Liver (tissue), 9 donors: ENCODE measurements around the gene BEAN1. TPM values are rescaled to one million over a fixed set of nuclear protein-coding genes. Genes with fewer than 3 reads are reported as not detected.

Experiments used
- DNase-seq: peaks from one replicate; pipeline ENCODE4 v3.0.0-alpha.2; 2017; ENCODE audit warnings: low spot score
- H3K27ac ChIP-seq, 2 donors: one replicate each; pipeline ENCODE4 v1.7.0; 2013; ENCODE audit warnings: inconsistent platforms in 2 of 2, low read length in 2 of 2, control low read depth in 1 of 2, low read depth in 1 of 2, mild to moderate bottlenecking in 1 of 2
- H3K27me3 ChIP-seq, 4 donors: one replicate each; pipeline versions ENCODE4 v1.6.1 to v1.7.0; 2013; ENCODE audit warnings: low read length in 3 of 4, inconsistent platforms in 1 of 4, mild to moderate bottlenecking in 1 of 4, moderate library complexity in 1 of 4; ENCODE audit not compliant: control insufficient read depth in 4 of 4, insufficient read depth in 4 of 4
- H3K36me3 ChIP-seq, 4 donors: one replicate each; pipeline versions ENCODE4 v1.6.1 to v1.7.0; 2013; ENCODE audit warnings: low read length in 3 of 4, mild to moderate bottlenecking in 3 of 4, low read depth in 1 of 4, moderate library complexity in 1 of 4; ENCODE audit not compliant: control insufficient read depth in 4 of 4, insufficient read depth in 3 of 4
- H3K4me1 ChIP-seq, 4 donors: one replicate each; pipeline versions ENCODE4 v1.6.1 to v1.7.0; 2013; ENCODE audit warnings: low read length in 3 of 4, mild to moderate bottlenecking in 3 of 4, moderate library complexity in 1 of 4; ENCODE audit not compliant: control insufficient read depth in 4 of 4, insufficient read depth in 4 of 4
- H3K4me3 ChIP-seq, 3 donors: one replicate each; pipeline versions ENCODE4 v1.6.1 to v1.7.0; 2013; ENCODE audit warnings: low read length in 3 of 3, control low read depth in 1 of 3, low read depth in 1 of 3, mild to moderate bottlenecking in 1 of 3
- H3K9ac ChIP-seq, 2 donors: one replicate each; pipeline ENCODE4 v1.7.0; 2013; ENCODE audit warnings: low read length in 2 of 2, mild to moderate bottlenecking in 2 of 2, moderate library complexity in 2 of 2, control low read depth in 1 of 2, low read depth in 1 of 2
- H3K9me3 ChIP-seq, 4 donors: one replicate each; pipeline versions ENCODE4 v1.6.1 to v1.7.0; 2013; ENCODE audit warnings: low read length in 3 of 4; ENCODE audit not compliant: control insufficient read depth in 4 of 4
- FOXA1 ChIP-seq: IDR thresholded peaks from 2 replicates; pipeline ENCODE4 v1.6.1; 2016; ENCODE audit warnings: antibody characterized with exemption
- FOXA2 ChIP-seq: IDR thresholded peaks from 2 replicates; pipeline ENCODE4 v1.6.1; 2016; ENCODE audit warnings: antibody characterized with exemption
- GABPA ChIP-seq, 2 donors: IDR thresholded peaks in 1 of 2; conservative IDR thresholded peaks in 1 of 2; 2 replicates each; pipeline ENCODE4 v1.6.1; 2016; ENCODE audit warnings: antibody characterized with exemption in 2 of 2, mild to moderate bottlenecking in 1 of 2, moderate library complexity in 1 of 2
- HNF4A ChIP-seq, 2 donors: conservative IDR thresholded peaks; 2 replicates each; pipeline ENCODE4 v1.6.1; 2016; ENCODE audit warnings: antibody characterized with exemption in 2 of 2, mild to moderate bottlenecking in 2 of 2
- JUND ChIP-seq, 2 donors: IDR thresholded peaks; 2 replicates each; pipeline ENCODE4 v1.6.1; 2016; ENCODE audit warnings: antibody characterized with exemption in 2 of 2
- MAX ChIP-seq: IDR thresholded peaks from 2 replicates; pipeline ENCODE4 v1.6.1; 2016; ENCODE audit warnings: antibody characterized with exemption
- NR2F2 ChIP-seq: IDR thresholded peaks from 2 replicates; pipeline ENCODE4 v1.6.1; 2016; ENCODE audit warnings: antibody characterized with exemption
- RAD21 ChIP-seq, 2 donors: IDR thresholded peaks; 2 replicates each; pipeline ENCODE4 v1.6.1; 2016; ENCODE audit warnings: antibody characterized with exemption in 2 of 2, mild to moderate bottlenecking in 2 of 2
- REST ChIP-seq: IDR thresholded peaks from 2 replicates; pipeline ENCODE4 v1.6.1; 2016; ENCODE audit warnings: antibody characterized with exemption, mild to moderate bottlenecking
- RXRA ChIP-seq, 2 donors: IDR thresholded peaks; 2 replicates each; pipeline ENCODE4 v1.6.1; 2017 to 2018; ENCODE audit warnings: antibody characterized with exemption in 2 of 2, mild to moderate bottlenecking in 1 of 2
- SP1 ChIP-seq: IDR thresholded peaks from 2 replicates; pipeline ENCODE4 v1.6.1; 2018; ENCODE audit warnings: antibody characterized with exemption, mild to moderate bottlenecking
- TAF1 ChIP-seq: conservative IDR thresholded peaks from 2 replicates; pipeline ENCODE4 v1.6.1; 2016; ENCODE audit warnings: antibody characterized with exemption, mild to moderate bottlenecking
- YY1 ChIP-seq: IDR thresholded peaks from 2 replicates; pipeline ENCODE4 v1.6.1; 2016; ENCODE audit warnings: antibody characterized with exemption, mild to moderate bottlenecking
- WGBS: extraction: QIAGEN DNeasy Blood & Tissue Kit; methylation state at CpG from one replicate; pipeline ENCODE4 v1.1.7; 2013; 5-methylcytosine and 5-hydroxymethylcytosine counted together
- polyA plus RNA-seq, 2 donors: library from polyadenylated mRNA; stranded (reverse) in 1 of 2; unstranded in 1 of 2; fragments of 200-250 nt in 1 of 2; fragments of >200 nt in 1 of 2; fragmentation: Nextera tagmentation in 1 of 2; extraction: Ambion mirVana in 1 of 2; gene quantifications; one replicate each; pipeline versions ENCODE4 v1.2.1 to v1.2.3, GENCODE V29; 2013 to 2015
- total RNA-seq, 2 donors: library from RNA; depleted of rRNA; stranded (reverse); fragments of >200 nt; gene quantifications; one replicate each; pipeline ENCODE4 v1.2.3, GENCODE V29; 2014
- donor health status: healthy.
- donor health status: healthy.
- donor health status: healthy.
- donor health status: healthy.
- donor health status: healthy.

BEAN1 gene
- total and polyA plus RNA-seq, 4 donors, result 0.22 to 0.99 (median 0.25) TPM; not detected in 1

GRCh38 chr16:66490774-66491715 lies 64.0 kb downstream of the BEAN1 start:
- no peaks in the 10 kb centered on the region for H3K9me3 ChIP-seq
- H3K27ac ChIP-seq, result no peak overlapping the region
- peaks cover 0 to 4% (median 0%) of the 10 kb centered on the region in 4 donors for H3K4me1 ChIP-seq
- H3K36me3 ChIP-seq, result no peaks in the 10 kb centered on the region
- H3K9ac ChIP-seq, result no peak overlapping the region
- TF ChIP-seq TAF1, result no peak
- TF ChIP-seq NR2F2, result peak; percentile 24
- WGBS, result 84% methylated on average over 8 of the region's 8 CpGs
- no peaks in the 10 kb centered on the region for H3K27me3 ChIP-seq
- DNase-seq, result no peak
- H3K4me3 ChIP-seq, result no peak overlapping the region

GRCh38 chr16:66491716-66492064 lies 64.6 kb downstream of the BEAN1 start:
- no peaks in the 10 kb centered on the region for H3K36me3 ChIP-seq
- H3K4me3 ChIP-seq, result no peak overlapping the region
- no peak for DNase-seq
- H3K9me3 ChIP-seq, result no peaks in the 10 kb centered on the region
- H3K27ac ChIP-seq, result no peak overlapping the region
- 92% methylated on average over 7 of the region's 7 CpGs for WGBS
- H3K9ac ChIP-seq, result no peak overlapping the region
- H3K4me1 ChIP-seq, result peaks cover 0 to 1% (median 0%) of the 10 kb centered on the region in 4 donors
- H3K27me3 ChIP-seq, result no peaks in the 10 kb centered on the region
- TF ChIP-seq SP1 (no peak), YY1 (no peak), REST (no peak), RXRA (IDR thresholded peaks at IDR 0.05) (no peak), MAX (no peak), HNF4A (conservative IDR thresholded peaks at IDR 0.05) (no peak), RAD21 (IDR thresholded peaks at IDR 0.05) (no peak), GABPA (IDR thresholded peaks at IDR 0.05 in 1 of 2, conservative IDR thresholded peaks at IDR 0.05 in 1 of 2) (no peak), JUND (IDR thresholded peaks at IDR 0.05) (no peak)

- Histone ChIP-seq H3K27ac (no peak overlapping the region), H3K27me3 (no peaks in the 10 kb centered on the region), H3K4me1 (no peaks in the 10 kb centered on the region), H3K9ac (no peak overlapping the region), H3K4me3 (no peak overlapping the region), H3K9me3 (no peaks in the 10 kb centered on the region), H3K36me3 (no peaks in the 10 kb centered on the region)
- WGBS, result 95% methylated on average over 14 of the region's 14 CpGs
- no peak for DNase-seq
- TF ChIP-seq NR2F2 (no peak), FOXA2 (no peak), FOXA1 (no peak), GABPA (IDR thresholded peaks at IDR 0.05 in 1 of 2, conservative IDR thresholded peaks at IDR 0.05 in 1 of 2) (no peak), RXRA (IDR thresholded peaks at IDR 0.05) (no peak)
These were observed 66.7 kb downstream of the BEAN1 start for GRCh38 chr16:66493490-66494401.
